ENCODE data around the gene SP1.

SP1 gene

GRCh38 chr12:53453953-53454640, 74.1 kb downstream of the SP1 start:
- FAIRE-seq, result no peak

- no peak for FAIRE-seq
Observed at GRCh38 chr12:53454707-53455106, 74.7 kb downstream of the SP1 start.

GRCh38 chr12:53456654-53457366, 76.8 kb downstream of the SP1 start:
- FAIRE-seq, result no peak

GRCh38 chr12:53459097-53459496, 79.1 kb downstream of the SP1 start:
- FAIRE-seq, result no peak

- FAIRE-seq, result no peak
Observed at GRCh38 chr12:53461059-53461458, 81.1 kb downstream of the SP1 start.

GRCh38 chr12:53461591-53461990, 81.6 kb downstream of the SP1 start:
- FAIRE-seq, result no peak

GRCh38 chr12:53462935-53463334, 83.0 kb downstream of the SP1 start:
- FAIRE-seq, result no peak

GRCh38 chr12:53463802-53464560, 84.0 kb downstream of the SP1 start:
- no peak for FAIRE-seq

- FAIRE-seq, result no peak
Observed at GRCh38 chr12:53464685-53465418, 84.9 kb downstream of the SP1 start.

- FAIRE-seq, result no peak
Observed at GRCh38 chr12:53465679-53466078, 85.7 kb downstream of the SP1 start.
